Measurements from ENCODE around the gene ZDHHC13.

ZDHHC13 gene

GRCh38 chr11:19216021-19216420, 99.1 kb downstream of the ZDHHC13 start:
- no peaks in the 10 kb centered on the region for H3K27me3 ChIP-seq (replicated peaks)
- DNase-seq, result no peak
- no peak overlapping the region for H3K27ac ChIP-seq
- TF ChIP-seq CTCF (IDR thresholded peaks at IDR 0.05; ENCODE audit: low read depth, low read length, missing control alignments), result no peak
- H3K36me3 ChIP-seq (replicated peaks), result no peaks in the 10 kb centered on the region
- in situ Hi-C loops (cut with HindIII; ENCODE audit: low pct_ligation_motif_present, low sequenced_read_pairs), result no loop called here
- no peak overlapping the region for H3K4me3 ChIP-seq (ENCODE audit: low read depth, low read length)

GRCh38 chr11:19216709-19217374, 99.9 kb downstream of the ZDHHC13 start:
- no peaks in the 10 kb centered on the region for H3K27me3 ChIP-seq (replicated peaks)
- in situ Hi-C loops (cut with HindIII; ENCODE audit: low pct_ligation_motif_present, low sequenced_read_pairs), result no loop called here
- TF ChIP-seq CTCF (IDR thresholded peaks at IDR 0.05; ENCODE audit: low read depth, low read length, missing control alignments), result no peak
- DNase-seq, result no peak
- no peak overlapping the region for H3K4me3 ChIP-seq (ENCODE audit: low read depth, low read length)
- no peak overlapping the region for H3K27ac ChIP-seq
- H3K36me3 ChIP-seq (replicated peaks), result no peaks in the 10 kb centered on the region

DNA sequence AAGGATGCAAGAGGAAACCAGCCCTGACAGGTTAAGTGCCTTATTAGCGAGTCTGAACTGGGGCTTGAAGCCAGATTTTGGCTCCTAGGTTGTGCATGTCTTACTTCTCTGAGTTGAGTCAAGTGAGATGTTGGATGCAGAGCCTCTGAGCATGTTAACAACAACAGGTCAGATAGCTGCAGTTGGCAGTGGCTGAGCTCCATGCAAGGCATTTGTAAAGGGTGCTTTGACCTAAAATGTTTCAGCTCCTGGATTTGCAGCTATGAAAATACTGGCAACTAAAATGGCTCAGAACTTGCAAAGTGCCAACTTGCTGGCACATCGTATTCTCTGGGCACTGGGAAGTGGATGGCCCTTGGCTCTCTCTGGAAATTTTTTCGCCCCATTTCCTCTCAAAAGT, 101.2 kb downstream of the ZDHHC13 start:
- in situ Hi-C loops (cut with HindIII; ENCODE audit: low pct_ligation_motif_present, low sequenced_read_pairs), result no loop called here
- TF ChIP-seq CTCF (IDR thresholded peaks at IDR 0.05; ENCODE audit: low read depth, low read length, missing control alignments), result no peak
- no peak overlapping the region for H3K27ac ChIP-seq
- H3K36me3 ChIP-seq (replicated peaks), result no peaks in the 10 kb centered on the region
- H3K4me3 ChIP-seq (ENCODE audit: low read depth, low read length), result no peak overlapping the region
- H3K27me3 ChIP-seq (replicated peaks), result no peaks in the 10 kb centered on the region
- no peak for DNase-seq

DNA sequence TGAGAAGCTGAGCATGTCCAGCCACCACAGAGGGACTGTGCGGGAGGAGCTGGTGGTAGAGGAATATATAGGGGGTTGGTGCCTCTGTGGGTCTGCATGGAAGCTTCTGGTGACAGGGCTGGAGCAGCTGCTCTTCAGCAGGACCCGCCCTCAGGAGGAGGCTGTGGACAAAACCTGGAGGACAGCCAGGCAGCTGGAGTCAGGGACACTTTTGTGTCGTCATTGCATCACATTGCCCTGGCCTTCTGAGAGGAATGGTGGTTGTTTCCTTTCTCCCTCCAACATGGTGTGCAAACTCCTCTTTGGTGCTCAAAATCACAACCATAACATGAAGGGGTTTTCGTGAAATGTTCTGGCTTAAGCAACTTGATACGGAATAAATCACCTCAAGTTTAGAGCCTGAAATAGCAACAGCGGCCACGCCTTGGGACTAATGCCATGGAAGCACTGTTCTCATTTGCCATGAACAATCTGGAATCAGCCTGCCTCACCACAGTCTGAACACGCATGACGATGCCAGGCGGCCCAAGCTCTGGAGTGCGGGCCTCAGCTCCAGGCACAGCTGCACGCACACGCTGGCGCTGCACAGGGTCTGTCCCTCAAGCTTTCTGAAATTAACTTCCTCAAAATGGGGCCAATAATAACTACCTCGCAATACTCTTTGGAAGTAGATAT, 102.0 kb downstream of the ZDHHC13 start:
- no peaks in the 10 kb centered on the region for H3K36me3 ChIP-seq (replicated peaks)
- TF ChIP-seq CTCF (IDR thresholded peaks at IDR 0.05; ENCODE audit: low read depth, low read length, missing control alignments), result no peak
- H3K4me3 ChIP-seq (ENCODE audit: low read depth, low read length), result no peak overlapping the region
- DNase-seq, result no peak
- H3K27ac ChIP-seq, result no peak overlapping the region
- no peaks in the 10 kb centered on the region for H3K27me3 ChIP-seq (replicated peaks)
- in situ Hi-C loops (cut with HindIII; ENCODE audit: low pct_ligation_motif_present, low sequenced_read_pairs), result no loop called here

GRCh38 chr11:19220903-19221724, 104.1 kb downstream of the ZDHHC13 start:
- Histone ChIP-seq H3K27me3 (replicated peaks) (no peaks in the 10 kb centered on the region), H3K4me3 (ENCODE audit: low read depth, low read length) (no peak overlapping the region), H3K36me3 (replicated peaks) (no peaks in the 10 kb centered on the region), H3K27ac (no peak overlapping the region)
- no peak for DNase-seq
- in situ Hi-C loops (cut with HindIII; ENCODE audit: low pct_ligation_motif_present, low sequenced_read_pairs), result no loop called here
- no peak for TF ChIP-seq CTCF (IDR thresholded peaks at IDR 0.05; ENCODE audit: low read depth, low read length, missing control alignments)
